Heart left ventricle (tissue), 13 donors: ENCODE data around the gene CFAP100.

Source experiments
- CTCF ChIP-seq, 12 donors: fragments of 200-600 bp; sonication (generic) in 4 of 12; IDR thresholded peaks; one replicate each; pipeline versions ENCODE4 v1.5.0 to v1.8.0; 2018 to 2022; ENCODE audit warnings: antibody characterized with exemption in 12 of 12, mild to moderate bottlenecking in 5 of 12
- POLR2A ChIP-seq, 2 donors: fragments of 450-650 bp; IDR thresholded peaks; one replicate each; pipeline ENCODE4 v1.6.1; 2017; ENCODE audit warnings: antibody characterized with exemption in 2 of 2, mild to moderate bottlenecking in 2 of 2, moderate library complexity in 2 of 2
- donor health status: ischemic (EF 13 %, LVEDD 7.1; RV severe dilation, severe dysfunction).
- donor health status: DM: no; HTN: yes; CAD: no.
- donor health status: DM: no; HTN: no; CAD: no.
- donor health status: ischemic (EF 25% LVEDD 6.9; RV normal size, moderate dysfunction).
- donor health status: ischemic (EF 25% LVEDD 5.7; RV mildly dilated, moderate dysfunction).
- donor health status: ischemic (EF 35%, LVEDD 5.7; RV mildly dilated, moderate dysfunction).
- donor health status: nonischemic (EF 11% LVEDD 7.7; RV severe dilation, severe dysfunction).
- donor health status: DM: yes; HTN: yes; CAD: no.
- donor health status: PGD.
- donor health status: ischemic (EF 29% LVEDD 5.4; RV normal size, mild dysfunction).
- donor health status: nonischemic (EF 23%, LVEDD 6.1; RV moderate dilation, normal function).

GRCh38 chr3:126433105-126433430 is 38.4 kb downstream of the CFAP100 start:
- TF ChIP-seq CTCF (IDR thresholded peaks at IDR 0.05) = no peak
- TF ChIP-seq POLR2A (IDR thresholded peaks at IDR 0.05) = no peak
